Measurements from ENCODE around the gene SLC7A5.

The SLC7A5 gene

GRCh38 chr16:87780385-87780989, 88.8 kb downstream of the SLC7A5 start:
- no peak for TF ChIP-seq CTCF (conservative IDR thresholded peaks at IDR 0.05; ENCODE audit: low read length)
- peak; percentile 48 for DNase-seq (ENCODE audit: low read depth)
- H3K4me3 ChIP-seq (ENCODE audit: low read length) = no peak overlapping the region
